Panc1 (cell line): ENCODE measurements around the gene BTBD9. TPM values are rescaled to one million over a fixed set of nuclear protein-coding genes. Genes with fewer than 3 reads are reported as not detected.

Experiments
- ATAC-seq: fragments of 200-7000 bp; cut with Tn5 transposase; 2 replicates; pipeline ENCODE4 v1.9.1; 2020; ENCODE audit warnings: mild to moderate bottlenecking, moderate library complexity
- BruUV-seq: library from RNA; stranded (reverse); fragments of 400-500 nt; replicated peaks from 2 replicates; lab custom pipeline; 2021; lab: Mats Ljungman, UMichigan
- CTCF ChIA-PET: fragments of 300-600 bp; sonication (Branson Sonifier 250); formaldehyde crosslinking; loops from one replicate; lab custom pipeline; 2022; ENCODE audit warnings: antibody characterized with exemption; lab: Charles Lee
- POLR2A ChIA-PET: fragments of 300-600 bp; sonication (Branson Sonifier 250); formaldehyde crosslinking; loops from one replicate; lab custom pipeline; 2022; ENCODE audit warnings: antibody characterized with exemption; lab: Charles Lee
- DNase-seq: peaks from one replicate; pipeline ENCODE4 v3.0.0-alpha.2; 2010; ENCODE audit warnings: low read depth, low spot score
- H3K27ac ChIP-seq: 2 replicates; pipeline ENCODE4 v1.5.1; 2011; ENCODE audit warnings: mild to moderate bottlenecking, low read length, inconsistent platforms
- H3K27me3 ChIP-seq: fragments of 200-500 bp; sonication (Bioruptor generic); 2 replicates; pipeline ENCODE4 v1.6.0; 2014; ENCODE audit warnings: low read length, inconsistent platforms; ENCODE audit not compliant: control insufficient read depth, insufficient read depth
- H3K36me3 ChIP-seq: fragments of 200-500 bp; sonication (Bioruptor generic); 2 replicates; pipeline ENCODE4 v1.5.1; 2014; ENCODE audit warnings: inconsistent platforms, mild to moderate bottlenecking, low read length, moderate library complexity; ENCODE audit not compliant: control insufficient read depth, insufficient read depth
- H3K4me1 ChIP-seq: 2 replicates; pipeline ENCODE4 v1.5.1; 2011; ENCODE audit warnings: inconsistent platforms, mild to moderate bottlenecking, low read length, moderate library complexity; ENCODE audit not compliant: control insufficient read depth, insufficient read depth
- H3K4me3 ChIP-seq, 2 experiments: 2 replicates each; pipeline ENCODE4 v1.5.1; 2011 to 2012; ENCODE audit warnings: low read depth in 2 of 2, low read length in 2 of 2, mild to moderate bottlenecking in 2 of 2, inconsistent platforms in 1 of 2, moderate library complexity in 1 of 2
- H3K9me3 ChIP-seq: fragments of 200-500 bp; sonication (Bioruptor generic); 2 replicates; pipeline ENCODE4 v1.5.1; 2014; ENCODE audit warnings: low read depth, mild to moderate bottlenecking, inconsistent platforms, low read length, moderate library complexity; ENCODE audit not compliant: control insufficient read depth, insufficient read depth
- CTCF ChIP-seq: fragments of 450-650 bp; IDR thresholded peaks from 2 replicates; pipeline ENCODE4 v1.5.1; 2017; ENCODE audit warnings: mild to moderate bottlenecking
- POLR2AphosphoS5 ChIP-seq: IDR thresholded peaks from 2 replicates; pipeline ENCODE4 v1.6.1; 2012; ENCODE audit warnings: mild to moderate bottlenecking, low read depth, low read length, moderate library complexity
- REST ChIP-seq, 2 experiments: IDR thresholded peaks; 2 replicates each; pipeline ENCODE4 v1.6.1; 2011 to 2012; ENCODE audit warnings: low read depth in 2 of 2, control low read depth in 1 of 2, low read length in 1 of 2, mild to moderate bottlenecking in 1 of 2, moderate library complexity in 1 of 2; ENCODE audit not compliant: insufficient read depth in 1 of 2
- SIN3A ChIP-seq: IDR thresholded peaks from 2 replicates; pipeline ENCODE4 v1.6.1; 2012; ENCODE audit warnings: low read depth, mild to moderate bottlenecking, low read length, moderate library complexity, borderline replicate concordance; ENCODE audit not compliant: insufficient read depth
- TCF7L2 ChIP-seq: IDR thresholded peaks from 2 replicates; pipeline ENCODE4 v1.6.1; 2011; ENCODE audit warnings: mild to moderate bottlenecking, low read depth, low read length, inconsistent platforms
- in situ Hi-C: cut with HindIII; loops from 2 replicates; pipeline ENCODE4 v1.10.0; 2016; ENCODE audit warnings: low sequenced_read_pairs, low pct_unique_long_range_greater_than_20kb
- intact Hi-C: fragments of 100-400 bp; cut with micrococcal nuclease; formaldehyde crosslinking; loops from one replicate; pipeline ENCODE4 v1.10.0; 2022; ENCODE audit not compliant: unreplicated experiment
- total RNA-seq: library from RNA; stranded (reverse); gene quantifications from one replicate; pipeline ENCODE4 v1.2.1, GENCODE V29; 2021; ENCODE audit not compliant: unreplicated experiment

The BTBD9 gene
- total RNA-seq, 1 experiment from 2014 or later, result 12.8 TPM

- no TSS peak for BruUV-seq
- DNase-seq, result no peak
- CTCF ChIA-PET, result interaction anchor here (1.0 kb wide), 1 partner anchor 316 kb away, joined by 4 read pairs; no protein-coding TSS in a partner anchor
- POLR2A ChIA-PET, result interaction anchor here (0.6 kb wide), 1 partner anchor 473 kb away, joined by 7 read pairs; no protein-coding TSS in a partner anchor
- Histone ChIP-seq H3K9me3 (no peaks in the 10 kb centered on the region), H3K4me1 (no peaks in the 10 kb centered on the region), H3K27me3 (no peaks in the 10 kb centered on the region), H3K4me3 (no peak overlapping the region), H3K27ac (no peak overlapping the region), H3K36me3 (no peaks in the 10 kb centered on the region)
- no peak for TF ChIP-seq CTCF
- TF ChIP-seq POLR2AphosphoS5, result no peak
- TF ChIP-seq REST (IDR thresholded peaks at IDR 0.05; ENCODE audit: insufficient read depth in 1 of 2, low read depth in 2 of 2, low read length in 1 of 2), result no peak
- TF ChIP-seq SIN3A, result no peak
- no peak for TF ChIP-seq TCF7L2
- no peak for ATAC-seq
- intact Hi-C loops, result no loop called here
- in situ Hi-C loops, result no loop called here
Measured at GRCh38 chr6:38177882-38178583, 461.7 kb downstream of the BTBD9 start.

- in situ Hi-C loops, result no loop called here
- H3K27ac ChIP-seq, result no peak overlapping the region
- CTCF ChIA-PET, result interaction anchor here (0.6 to 1.0 kb wide), 2 partner anchors 119 to 317 kb away, joined by 4 read pairs; no protein-coding TSS in a partner anchor
- no peak for DNase-seq
- no peaks in the 10 kb centered on the region for H3K4me1 ChIP-seq
- no peaks in the 10 kb centered on the region for H3K27me3 ChIP-seq
- H3K36me3 ChIP-seq, result no peaks in the 10 kb centered on the region
- intact Hi-C loops, result no loop called here
- H3K9me3 ChIP-seq, result no peaks in the 10 kb centered on the region
- no peak for ATAC-seq
- POLR2A ChIA-PET, result interaction anchor here (0.6 kb wide), 2 partner anchors 173 to 472 kb away, joined by 3 to 7 read pairs; no protein-coding TSS in a partner anchor
- no peak overlapping the region for H3K4me3 ChIP-seq
- no peak for TF ChIP-seq REST (IDR thresholded peaks at IDR 0.05; ENCODE audit: insufficient read depth in 1 of 2, low read depth in 2 of 2, low read length in 1 of 2)
- no peak for TF ChIP-seq CTCF
- no peak for TF ChIP-seq TCF7L2
- no peak for TF ChIP-seq SIN3A
- no peak for TF ChIP-seq POLR2AphosphoS5
- no TSS peak for BruUV-seq
Measured at GRCh38 chr6:38176797-38177751, 462.7 kb downstream of the BTBD9 start.
